ENCODE results near the gene ENOX1. TPM values are rescaled to one million over a fixed set of nuclear protein-coding genes. Genes with fewer than 3 reads are reported as not detected.

Gene ENOX1
- total and polyA plus RNA-seq, 2 donors (not counting 3 experiments of a cell fraction or from before 2014, with no cell fraction given): 0.17 to 0.97 TPM

DNA sequence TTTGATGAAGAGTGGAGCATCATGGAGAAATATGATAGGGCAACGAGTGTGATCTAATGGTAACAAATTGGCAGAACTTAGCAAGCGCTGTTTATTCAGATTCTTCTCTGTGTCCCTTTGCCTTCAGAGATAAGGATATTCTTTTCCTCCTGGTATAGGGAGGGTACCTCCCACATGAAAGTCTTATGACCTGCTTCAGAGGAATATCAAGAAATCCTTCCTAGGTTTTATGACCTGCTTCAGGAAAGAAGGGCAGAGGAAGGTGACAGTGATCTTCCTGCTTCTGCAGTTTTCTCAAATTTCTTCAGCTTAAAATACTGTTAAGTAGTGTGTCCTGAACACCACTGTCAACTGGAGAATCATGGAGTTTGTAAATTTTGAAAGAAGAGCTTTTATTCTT lies 619.0 kb downstream of the ENOX1 start:
- Histone ChIP-seq H3K4me3 (replicated peaks in 1 of 3; ENCODE audit: insufficient read depth in 1 of 3, low read depth in 1 of 3, low read length in 3 of 3) (no peak overlapping the region), H3K9ac (replicated peaks; ENCODE audit: extremely low read depth, insufficient read depth, low read length) (no peak overlapping the region), H3K4me1 (ENCODE audit: control insufficient read depth, extremely low read depth, insufficient read depth, low read length) (no peaks in the 10 kb centered on the region), H3K27ac (ENCODE audit: insufficient read depth, low read depth, low read length) (no peak overlapping the region), H3K9me3 (replicated peaks; ENCODE audit: control insufficient read depth, insufficient read depth, low read length) (no peaks in the 10 kb centered on the region), H3K27me3 (ENCODE audit: control insufficient read depth in 2 of 2, insufficient read depth in 2 of 2, low read length in 2 of 2) (no peaks in the 10 kb centered on the region), H2AFZ (ENCODE audit: low read depth, low read length) (no peak overlapping the region), H3K36me3 (ENCODE audit: control insufficient read depth in 2 of 2, extremely low read depth in 1 of 2, insufficient read depth in 2 of 2, low read length in 2 of 2) (no peaks in the 10 kb centered on the region), H4K20me1 (replicated peaks; ENCODE audit: control insufficient read depth, extremely low read depth, insufficient read depth, low read length) (no peaks in the 10 kb centered on the region), H3K79me2 (ENCODE audit: control insufficient read depth, insufficient read depth, low read length) (no peaks in the 10 kb centered on the region), H3K4me2 (ENCODE audit: insufficient read depth, low read length) (no peak overlapping the region), H3K9me1 (replicated peaks; ENCODE audit: control insufficient read depth, extremely low read depth, insufficient read depth, low read length) (no peaks in the 10 kb centered on the region)
- DNase-seq (ENCODE audit: low read depth, low spot score): no peak
- POLR2A ChIA-PET: no interaction called here
- dilution Hi-C loops (cut with MboI; ENCODE audit: extremely low pct_ligation_motif_present, low sequenced_read_pairs) (no loop called here), intact Hi-C loops (cut with micrococcal nuclease) (no loop called here)
- no peak for TF ChIP-seq FOS (IDR thresholded peaks at IDR 0.05; ENCODE audit: borderline replicate concordance, insufficient read depth, low read length)
- TF ChIP-seq MYC (IDR thresholded peaks at IDR 0.05; ENCODE audit: low read depth, low read length): no peak
- TF ChIP-seq, protein P1, sequence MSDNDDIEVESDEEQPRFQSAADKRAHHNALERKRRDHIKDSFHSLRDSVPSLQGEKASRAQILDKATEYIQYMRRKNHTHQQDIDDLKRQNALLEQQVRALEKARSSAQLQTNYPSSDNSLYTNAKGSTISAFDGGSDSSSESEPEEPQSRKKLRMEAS (IDR thresholded peaks at IDR 0.05; ENCODE audit: insufficient read depth, insufficient read length): no peak
- TF ChIP-seq, protein P2, sequence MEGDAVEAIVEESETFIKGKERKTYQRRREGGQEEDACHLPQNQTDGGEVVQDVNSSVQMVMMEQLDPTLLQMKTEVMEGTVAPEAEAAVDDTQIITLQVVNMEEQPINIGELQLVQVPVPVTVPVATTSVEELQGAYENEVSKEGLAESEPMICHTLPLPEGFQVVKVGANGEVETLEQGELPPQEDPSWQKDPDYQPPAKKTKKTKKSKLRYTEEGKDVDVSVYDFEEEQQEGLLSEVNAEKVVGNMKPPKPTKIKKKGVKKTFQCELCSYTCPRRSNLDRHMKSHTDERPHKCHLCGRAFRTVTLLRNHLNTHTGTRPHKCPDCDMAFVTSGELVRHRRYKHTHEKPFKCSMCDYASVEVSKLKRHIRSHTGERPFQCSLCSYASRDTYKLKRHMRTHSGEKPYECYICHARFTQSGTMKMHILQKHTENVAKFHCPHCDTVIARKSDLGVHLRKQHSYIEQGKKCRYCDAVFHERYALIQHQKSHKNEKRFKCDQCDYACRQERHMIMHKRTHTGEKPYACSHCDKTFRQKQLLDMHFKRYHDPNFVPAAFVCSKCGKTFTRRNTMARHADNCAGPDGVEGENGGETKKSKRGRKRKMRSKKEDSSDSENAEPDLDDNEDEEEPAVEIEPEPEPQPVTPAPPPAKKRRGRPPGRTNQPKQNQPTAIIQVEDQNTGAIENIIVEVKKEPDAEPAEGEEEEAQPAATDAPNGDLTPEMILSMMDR (IDR thresholded peaks at IDR 0.05; ENCODE audit: extremely low read depth in 1 of 2, insufficient read depth in 1 of 2, low read depth in 1 of 2, low read length in 2 of 2): no peak
- no peak for TF ChIP-seq POLR2AphosphoS5 (IDR thresholded peaks at IDR 0.05; ENCODE audit: insufficient read depth, low read depth, low read length)
- TF ChIP-seq EZH2 (IDR thresholded peaks at IDR 0.05; ENCODE audit: borderline replicate concordance, low read depth, low read length, severe bottlenecking): no peak
- TF ChIP-seq POLR2A (IDR thresholded peaks at IDR 0.05; ENCODE audit: low read depth, low read length): no peak
- TF ChIP-seq JUN (IDR thresholded peaks at IDR 0.05; ENCODE audit: borderline replicate concordance, insufficient read depth, insufficient read length, low read depth): no peak
- CTCF ChIA-PET: no interaction called here
- no peak for FAIRE-seq
- BruUV-seq (replicated peaks): no TSS peak
